Measurements from ENCODE around the gene TRIM62.

- TF ChIP-seq CTCF (conservative IDR thresholded peaks at IDR 0.05; ENCODE audit: low read depth, low read length) (no peak), EZH2 (IDR thresholded peaks at IDR 0.05; ENCODE audit: borderline replicate concordance, low read depth, low read length, poor library complexity, severe bottlenecking) (no peak)
Observed at GRCh38 chr1:33175865-33176264, 6.0 kb downstream of the TRIM62 start.

Data from A673 (cell line).